Measurements from ENCODE around the gene ACAP1.
"Not testable (repeated sequence)": the region's sequence is repeated elsewhere in the genome, so short reads cannot be mapped to it uniquely, and the experiment has no call there.

The ACAP1 gene

DNA sequence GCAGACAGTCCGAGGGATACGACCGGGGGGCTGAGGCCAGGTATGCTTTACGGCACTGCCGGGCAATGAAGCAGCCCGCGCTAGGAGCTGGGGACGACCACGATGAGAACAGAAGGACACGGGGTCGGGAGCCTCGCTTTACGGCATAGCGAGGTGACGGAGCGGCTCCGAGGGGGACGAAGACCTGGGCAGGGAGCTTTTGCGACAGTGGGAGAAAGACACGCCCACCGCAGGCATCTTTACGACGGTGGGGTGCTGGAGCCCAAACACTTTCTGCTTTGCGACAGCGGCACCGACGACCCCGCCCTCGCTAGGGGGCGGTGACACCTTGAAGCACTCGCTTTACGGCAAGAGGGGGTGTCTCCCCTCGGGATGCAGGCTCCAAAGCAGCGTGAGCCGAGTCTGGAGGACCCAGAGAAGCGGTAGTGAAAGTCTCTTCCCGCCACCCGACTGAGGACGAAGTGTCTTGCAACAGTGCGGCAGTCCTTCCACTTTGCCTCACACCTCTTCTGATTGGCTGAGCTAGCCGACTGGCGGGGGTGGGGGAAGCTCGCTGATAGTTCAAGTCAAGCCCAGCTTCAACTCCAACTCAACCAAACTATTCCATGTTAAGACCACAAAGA lies 6.8 kb upstream of the ACAP1 start:
- peak; percentile 94 for DNase-seq (ENCODE audit: low read depth in 2 of 2)

DNA sequence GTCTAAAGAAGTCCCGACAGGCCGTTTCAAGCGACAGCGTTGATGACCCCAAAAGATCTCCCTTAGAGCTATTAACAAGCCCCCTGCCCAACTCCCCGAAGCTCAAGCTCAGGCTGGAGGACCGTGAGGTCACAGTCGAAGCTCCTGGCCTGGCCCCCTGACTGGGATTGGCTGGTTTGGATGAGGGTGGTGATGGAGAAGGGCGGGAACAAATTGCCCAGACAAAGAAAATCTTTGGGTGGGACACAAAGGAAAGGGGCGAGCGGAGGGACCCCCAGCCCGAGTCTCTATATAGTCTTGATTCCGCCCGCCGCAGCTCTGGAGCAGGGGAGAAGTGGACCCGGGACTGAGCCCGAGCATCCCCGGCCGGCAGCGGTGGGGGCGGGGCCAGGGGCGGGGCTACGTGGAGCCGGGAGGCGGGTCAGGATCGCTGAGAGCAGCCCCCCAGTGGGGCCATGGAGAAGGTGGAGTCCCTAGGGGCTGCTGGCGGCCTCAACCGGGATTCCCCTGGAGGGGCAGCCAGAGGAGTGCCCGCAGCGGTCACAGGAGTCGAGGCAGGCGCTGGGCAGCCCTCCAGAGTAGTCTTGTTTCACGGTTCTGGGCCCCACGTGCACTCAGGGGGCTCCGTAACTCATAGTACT lies 6.2 kb upstream of the ACAP1 start:
- peak; percentile 73 to 77 for DNase-seq (ENCODE audit: low read depth in 2 of 2)

- no peak for DNase-seq (ENCODE audit: low read depth in 2 of 2)
Measured at GRCh38 chr17:7330638-7331015, 5.7 kb upstream of the ACAP1 start.

- no peak for DNase-seq (ENCODE audit: low read depth in 2 of 2)
Measured at GRCh38 chr17:7332111-7332510, 4.2 kb upstream of the ACAP1 start.

- DNase-seq (ENCODE audit: low read depth in 2 of 2) = not testable (repeated sequence)
Measured at GRCh38 chr17:7332600-7333069, 3.7 kb upstream of the ACAP1 start.

DNA sequence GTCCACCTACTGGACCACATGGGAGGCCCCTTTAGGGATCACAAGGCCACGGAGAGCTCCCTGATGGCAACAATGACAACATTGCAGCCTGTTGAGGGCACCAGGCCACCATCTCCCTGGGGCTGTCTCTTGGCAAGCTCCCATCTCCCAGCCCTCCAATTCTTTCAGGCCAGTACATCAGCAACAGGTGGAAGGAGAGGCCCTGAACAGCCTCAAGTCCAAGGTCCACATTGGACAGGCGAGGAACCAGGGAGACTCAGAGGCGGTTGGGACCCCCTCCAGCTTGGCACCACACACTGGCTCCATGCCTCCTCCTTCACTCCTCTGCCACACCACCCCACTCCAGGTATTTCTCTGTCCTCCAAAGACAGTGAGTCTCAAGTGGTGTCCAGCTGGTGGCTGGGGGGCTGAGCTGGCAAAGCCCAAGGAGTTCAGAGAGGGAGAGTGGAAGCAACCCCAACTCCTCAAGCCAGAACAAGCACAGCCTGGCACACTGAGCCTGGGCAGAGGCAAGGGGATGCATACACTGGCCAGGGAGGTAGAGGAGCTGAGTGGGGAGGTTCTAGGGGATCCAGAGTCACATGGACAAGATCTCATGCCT lies 1.3 kb upstream of the ACAP1 start:
- DNase-seq (ENCODE audit: low read depth in 2 of 2) = no peak

DNA sequence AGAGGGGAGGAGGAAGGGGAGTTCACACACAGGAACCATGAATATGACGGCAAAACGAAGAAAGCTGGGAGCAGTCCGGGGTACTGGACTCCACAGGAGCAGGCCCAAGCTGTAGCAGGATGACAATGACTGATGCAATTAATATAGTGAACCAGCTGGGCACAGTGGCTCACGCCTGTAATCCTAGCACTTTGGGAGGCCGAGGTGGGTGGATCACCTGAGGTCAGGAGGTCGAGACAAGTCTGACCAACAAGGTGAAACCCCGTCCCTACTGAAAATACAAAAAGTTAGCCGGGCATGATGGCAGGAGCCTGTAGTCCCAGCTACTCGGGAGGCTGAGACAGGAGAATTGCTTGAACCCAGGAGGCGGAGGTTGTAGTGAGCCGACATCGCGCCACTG lies 564 bp upstream of the ACAP1 start:
- not testable (repeated sequence) for DNase-seq (ENCODE audit: low read depth in 2 of 2)

DNA sequence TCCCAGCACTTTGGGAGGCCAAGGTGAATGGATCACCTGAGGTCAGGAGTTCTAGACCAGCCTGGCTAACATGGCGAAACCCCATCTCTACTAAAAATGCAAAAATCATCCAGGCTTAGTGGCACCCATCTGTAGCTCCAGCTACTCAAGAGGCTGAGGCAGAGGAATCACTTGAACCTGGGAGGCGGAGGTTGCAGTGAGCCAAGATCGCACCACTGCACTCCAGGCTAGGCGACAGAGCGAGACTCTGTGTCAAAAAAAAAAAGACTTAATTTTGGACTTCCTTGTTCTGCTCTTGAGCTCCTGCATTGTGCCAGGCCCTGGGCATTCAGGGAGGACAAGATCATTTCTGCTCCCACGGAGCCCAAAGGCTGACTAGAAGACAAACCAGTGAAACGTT lies 1.3 kb downstream of the ACAP1 start:
- DNase-seq (ENCODE audit: low read depth in 2 of 2) = not testable (repeated sequence)

GRCh38 chr17:7340179-7340578 lies 3.9 kb downstream of the ACAP1 start:
- no peak for DNase-seq (ENCODE audit: low read depth in 2 of 2)

GRCh38 chr17:7341842-7342241 lies 5.5 kb downstream of the ACAP1 start:
- no peak for DNase-seq (ENCODE audit: low read depth in 2 of 2)

DNA sequence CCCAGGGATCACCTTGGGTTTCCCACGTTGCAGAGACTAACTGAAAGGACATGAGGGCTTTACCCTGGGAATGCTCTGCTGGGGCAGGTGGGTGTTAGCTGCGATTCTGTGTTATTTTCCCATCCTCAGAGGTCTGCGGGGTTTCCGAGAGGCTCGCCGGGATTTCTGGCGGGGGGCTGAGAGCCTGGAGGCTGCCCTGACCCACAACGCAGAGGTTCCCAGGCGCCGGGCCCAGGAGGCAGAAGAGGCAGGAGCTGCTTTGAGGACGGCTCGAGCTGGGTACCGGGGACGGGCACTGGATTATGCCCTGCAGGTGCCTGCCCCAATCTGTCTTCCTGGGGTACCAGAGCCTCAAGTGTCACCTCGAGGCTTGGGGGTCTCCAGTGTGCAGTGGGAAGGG lies 6.9 kb downstream of the ACAP1 start:
- no peak for DNase-seq (ENCODE audit: low read depth in 2 of 2)

DNA sequence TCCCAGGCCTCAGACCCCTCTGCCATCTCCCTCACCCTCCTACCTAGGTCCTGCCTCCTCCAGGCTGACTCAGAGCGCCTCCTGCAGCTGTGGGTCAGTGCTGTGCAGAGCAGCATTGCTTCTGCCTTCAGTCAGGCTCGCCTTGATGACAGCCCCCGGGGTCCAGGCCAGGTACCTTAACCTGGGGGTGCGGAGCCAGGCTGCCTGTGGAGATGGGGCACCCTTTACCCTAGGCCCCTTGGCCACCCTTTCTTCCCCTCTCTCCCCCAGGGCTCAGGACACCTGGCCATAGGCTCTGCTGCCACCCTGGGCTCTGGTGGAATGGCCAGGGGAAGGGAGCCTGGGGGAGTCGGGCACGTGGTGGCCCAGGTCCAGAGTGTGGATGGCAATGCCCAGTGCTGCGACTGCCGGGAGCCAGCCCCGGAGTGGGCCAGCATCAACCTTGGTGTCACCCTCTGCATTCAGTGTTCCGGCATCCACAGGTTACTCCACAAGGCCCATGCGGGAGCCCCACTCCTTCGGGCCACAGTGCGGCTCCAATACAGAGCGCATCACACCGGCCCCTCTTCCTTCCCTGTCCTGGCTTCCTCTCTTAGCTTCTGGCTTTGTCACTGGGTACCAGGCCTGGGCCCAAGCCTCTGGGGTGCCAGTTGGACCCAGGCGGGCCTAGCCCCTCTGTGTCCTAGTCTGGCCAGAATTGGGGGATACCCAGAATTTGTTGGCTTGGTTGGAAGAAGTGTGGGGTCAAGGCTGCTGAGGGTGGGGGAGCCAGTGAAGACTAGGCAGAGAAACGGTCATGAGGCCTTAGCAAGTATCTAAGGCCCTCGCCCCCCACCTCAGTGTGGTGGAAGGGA lies 10.7 kb downstream of the ACAP1 start:
- no peak for DNase-seq (ENCODE audit: low read depth in 2 of 2)

DNA sequence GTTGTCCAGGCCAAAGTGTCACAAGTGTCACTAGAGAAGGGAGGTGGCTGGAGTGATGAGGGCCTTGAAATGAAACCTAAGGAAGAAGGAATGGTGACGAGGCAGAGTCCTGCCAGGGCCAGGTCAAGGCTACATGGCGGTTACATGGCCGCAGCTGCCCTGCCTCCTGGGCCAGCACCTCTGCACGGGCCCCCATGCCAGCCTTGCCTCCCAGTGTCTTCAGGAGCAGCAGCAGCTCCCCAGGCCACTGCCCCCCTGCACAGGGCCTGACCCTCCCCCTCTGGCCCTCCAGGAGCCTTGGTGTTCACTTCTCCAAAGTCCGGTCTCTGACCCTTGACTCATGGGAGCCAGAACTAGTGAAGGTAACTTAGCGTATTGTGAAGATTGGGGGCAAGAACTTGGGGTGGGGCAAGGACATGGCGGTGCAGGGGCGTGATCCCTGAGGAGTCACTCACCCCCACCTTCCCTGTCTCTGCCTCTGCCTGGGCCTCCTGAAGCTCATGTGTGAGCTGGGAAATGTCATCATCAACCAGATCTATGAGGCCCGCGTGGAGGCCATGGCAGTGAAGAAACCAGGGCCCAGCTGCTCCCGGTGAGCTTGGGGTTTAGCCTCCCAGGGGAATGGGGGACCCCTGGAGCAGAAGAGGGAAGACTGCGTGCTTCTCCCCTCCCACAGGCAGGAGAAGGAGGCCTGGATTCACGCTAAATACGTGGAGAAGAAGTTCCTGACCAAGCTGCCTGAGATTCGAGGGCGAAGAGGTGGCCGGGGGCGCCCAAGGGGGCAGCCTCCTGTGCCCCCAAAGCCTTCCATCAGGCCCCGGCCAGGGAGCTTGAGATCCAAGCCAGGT lies 11.5 kb downstream of the ACAP1 start:
- DNase-seq (ENCODE audit: low read depth in 2 of 2) = no peak

DNA sequence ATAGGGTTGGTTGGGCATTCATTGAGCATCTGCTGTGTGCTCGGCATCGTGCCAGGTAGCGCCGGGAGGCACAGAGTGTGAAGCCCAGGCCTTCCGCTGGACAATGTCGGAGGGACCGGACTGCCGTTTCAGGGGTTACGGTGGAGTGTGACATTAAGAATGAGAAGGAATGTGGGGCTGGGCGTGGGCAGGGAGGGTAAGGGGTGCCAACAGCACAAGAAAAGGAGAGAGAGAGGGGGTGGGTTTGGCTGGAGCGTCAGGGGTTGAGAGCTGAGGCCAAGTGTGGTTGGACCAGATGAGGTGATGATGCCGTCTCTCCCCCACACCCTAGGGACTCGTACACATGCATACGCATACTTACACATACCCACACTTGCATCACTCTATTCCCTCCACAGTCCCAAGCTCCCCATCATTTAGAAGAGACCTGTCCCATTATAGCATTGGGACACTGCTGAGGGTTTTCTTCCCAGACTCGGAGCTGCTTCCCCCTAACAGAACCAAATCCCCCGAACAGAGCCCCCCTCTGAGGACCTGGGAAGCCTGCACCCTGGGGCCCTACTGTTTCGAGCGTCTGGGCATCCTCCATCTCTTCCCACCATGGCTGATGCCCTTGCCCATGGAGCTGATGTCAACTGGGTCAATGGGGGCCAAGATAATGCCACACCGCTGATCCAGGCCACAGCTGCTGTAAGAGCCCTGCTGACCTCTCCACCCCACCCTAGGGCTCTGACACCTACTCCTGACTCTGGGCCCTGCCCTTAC lies 12.3 kb downstream of the ACAP1 start:
- DNase-seq (ENCODE audit: low read depth in 2 of 2) = no peak

GRCh38 chr17:7351665-7352502 lies 15.6 kb downstream of the ACAP1 start, which contains the start of gene KCTD11:
Gene KCTD11, plus strand, starts transcription at chr17:7352162.
- peak; percentile 69 to 85 for DNase-seq (ENCODE audit: low read depth in 2 of 2)

DNA sequence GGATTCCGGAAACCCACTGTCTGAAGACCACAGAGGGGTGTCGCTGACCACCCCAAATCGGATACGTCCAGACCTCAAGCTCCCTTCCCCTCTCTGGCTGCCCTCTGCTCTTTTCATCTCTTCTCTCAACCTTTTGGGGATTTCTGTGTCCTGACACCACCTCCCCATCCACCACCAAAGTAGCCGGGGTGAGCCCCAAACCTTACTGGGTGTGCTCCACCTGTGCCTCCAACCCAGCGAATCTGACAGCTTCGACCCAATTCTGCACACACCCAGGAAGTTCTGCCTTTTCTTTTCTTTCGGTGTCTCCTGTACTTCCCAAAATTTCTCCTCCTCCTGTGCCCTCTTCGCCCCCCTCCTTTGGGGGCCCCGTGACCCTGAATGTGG lies 16.2 kb downstream of the ACAP1 start:
- DNase-seq (ENCODE audit: low read depth in 2 of 2) = no peak

DNA sequence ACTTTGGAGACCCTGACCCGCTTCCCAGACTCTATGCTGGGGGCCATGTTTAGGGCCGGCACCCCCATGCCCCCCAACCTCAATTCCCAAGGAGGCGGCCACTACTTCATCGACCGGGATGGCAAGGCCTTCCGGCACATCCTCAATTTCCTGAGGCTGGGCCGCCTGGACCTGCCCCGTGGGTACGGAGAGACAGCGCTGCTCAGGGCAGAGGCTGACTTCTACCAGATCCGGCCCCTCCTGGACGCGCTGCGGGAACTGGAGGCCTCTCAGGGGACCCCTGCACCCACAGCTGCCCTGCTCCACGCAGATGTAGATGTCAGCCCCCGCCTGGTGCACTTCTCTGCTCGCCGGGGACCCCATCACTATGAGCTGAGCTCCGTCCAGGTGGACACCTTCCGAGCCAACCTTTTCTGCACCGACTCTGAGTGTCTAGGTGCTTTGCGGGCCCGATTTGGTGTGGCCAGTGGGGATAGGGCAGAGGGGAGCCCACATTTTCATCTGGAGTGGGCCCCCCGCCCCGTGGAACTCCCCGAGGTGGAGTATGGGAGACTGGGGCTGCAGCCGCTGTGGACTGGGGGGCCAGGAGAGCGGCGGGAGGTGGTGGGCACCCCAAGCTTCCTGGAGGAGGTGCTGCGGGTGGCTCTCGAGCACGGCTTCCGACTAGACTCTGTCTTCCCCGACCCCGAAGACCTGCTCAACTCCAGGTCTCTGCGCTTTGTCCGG lies 16.7 kb downstream of the ACAP1 start:
- DNase-seq (ENCODE audit: low read depth in 2 of 2) = no peak

DNA sequence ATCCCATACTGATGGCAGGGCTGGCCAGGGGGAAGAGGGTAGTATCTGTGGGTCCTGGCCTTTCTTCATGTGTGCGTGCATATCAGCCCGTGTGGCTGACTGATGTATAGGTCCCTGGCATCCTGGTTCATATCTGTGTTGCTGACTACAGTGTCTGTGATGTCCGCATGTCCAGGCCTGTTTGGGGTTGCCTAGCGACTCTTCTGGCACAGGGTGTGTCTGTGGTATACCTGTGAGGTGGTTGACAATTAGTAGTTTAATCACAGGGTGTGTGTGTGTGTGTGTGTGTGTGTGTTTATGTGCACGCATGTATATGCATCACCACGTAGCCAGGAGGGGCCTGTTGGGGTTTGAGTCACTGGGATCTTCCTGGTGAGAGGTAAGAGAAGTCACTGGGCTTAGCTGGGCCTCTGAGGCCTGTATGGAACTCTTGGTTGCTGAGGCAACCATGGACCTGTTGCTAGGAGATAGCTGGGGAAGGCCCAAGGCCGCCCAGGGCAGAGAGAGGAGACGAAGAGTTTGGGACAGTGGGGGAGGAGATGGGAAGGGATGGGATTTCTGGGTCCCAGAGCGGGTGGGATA lies 18.0 kb downstream of the ACAP1 start:
- no peak for DNase-seq (ENCODE audit: low read depth in 2 of 2)

DNA sequence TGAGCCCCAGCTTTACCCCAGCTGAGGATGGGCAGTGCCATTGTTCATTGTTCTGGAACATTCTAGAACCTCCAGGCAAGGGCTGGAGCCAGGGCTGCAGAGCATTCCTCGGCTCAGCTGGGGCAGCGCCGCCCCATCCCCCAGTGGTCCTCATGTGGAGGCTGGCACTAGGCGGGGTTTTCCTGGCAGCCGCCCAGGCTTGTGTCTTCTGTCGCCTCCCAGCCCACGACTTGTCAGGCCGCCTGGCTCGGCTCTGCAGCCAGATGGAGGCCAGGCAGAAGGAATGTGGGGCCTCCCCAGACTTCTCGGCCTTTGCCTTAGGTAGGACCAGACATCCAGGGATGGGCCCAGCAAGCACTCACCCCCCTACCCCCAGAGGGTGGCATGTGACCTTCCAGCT lies 18.7 kb downstream of the ACAP1 start, which contains the start of gene TMEM95:
TSS of gene TMEM95 (plus strand) at position 104 of the 400 bp plus-strand sequence. CDS start at position 153, 49 bp downstream.
- DNase-seq (ENCODE audit: low read depth in 2 of 2) = no peak
